ENCODE data around the gene SLC17A7. TPM values are rescaled to one million over a fixed set of nuclear protein-coding genes. Genes with fewer than 3 reads are reported as not detected.

The SLC17A7 gene
- polyA plus RNA-seq, 1 experiment: 0.10 TPM

- POLR2A ChIA-PET: no interaction called here
- H3K36me3 ChIP-seq (ENCODE audit: control insufficient read depth, insufficient read depth, low read length): no peaks in the 10 kb centered on the region
- no peak for TF ChIP-seq CTCF (IDR thresholded peaks at IDR 0.05; ENCODE audit: insufficient read depth, low read depth, low read length)
- CTCF ChIA-PET: interaction anchor here (1.2 kb wide), 1 partner anchor 9 kb away, joined by 3 read pairs; no protein-coding TSS in a partner anchor
- H3K27me3 ChIP-seq (ENCODE audit: control insufficient read depth, insufficient read depth, low read length): peaks cover 69% of the 10 kb centered on the region
- H3K4me3 ChIP-seq (ENCODE audit: low read depth, low read length): no peak overlapping the region
- no peak for DNase-seq (ENCODE audit: low read depth)
These were observed 20.1 kb downstream of the SLC17A7 start for GRCh38 chr19:49421039-49421877.

- POLR2A ChIA-PET: no interaction called here
- TF ChIP-seq CTCF (IDR thresholded peaks at IDR 0.05; ENCODE audit: insufficient read depth, low read depth, low read length): no peak
- no peak for DNase-seq (ENCODE audit: low read depth)
- CTCF ChIA-PET: interaction anchor here (1.2 to 1.4 kb wide), 2 partner anchors 10 to 53 kb away, joined by 3 to 6 read pairs; partner anchors contain the start of gene FLT3LG
- Histone ChIP-seq H3K4me3 (ENCODE audit: low read depth, low read length) (no peak overlapping the region), H3K27me3 (ENCODE audit: control insufficient read depth, insufficient read depth, low read length) (peaks cover 59% of the 10 kb centered on the region), H3K36me3 (ENCODE audit: control insufficient read depth, insufficient read depth, low read length) (no peaks in the 10 kb centered on the region)
These were observed 21.1 kb downstream of the SLC17A7 start for GRCh38 chr19:49420227-49420626.

GRCh38 chr19:49419173-49419572 lies 22.2 kb downstream of the SLC17A7 start:
- ChIA-PET CTCF (interaction anchor here (1.1 to 1.4 kb wide), 2 partner anchors 27 to 55 kb away, joined by 4 to 6 read pairs; partner anchors contain the start of gene FLT3LG), POLR2A (no interaction called here)
- no peak for DNase-seq (ENCODE audit: low read depth)
- Histone ChIP-seq H3K27me3 (ENCODE audit: control insufficient read depth, insufficient read depth, low read length) (peaks cover 54% of the 10 kb centered on the region), H3K36me3 (ENCODE audit: control insufficient read depth, insufficient read depth, low read length) (no peaks in the 10 kb centered on the region), H3K4me3 (ENCODE audit: low read depth, low read length) (no peak overlapping the region)
- no peak for TF ChIP-seq CTCF (IDR thresholded peaks at IDR 0.05; ENCODE audit: insufficient read depth, low read depth, low read length)

GRCh38 chr19:49418511-49418910 lies 22.8 kb downstream of the SLC17A7 start:
- CTCF ChIA-PET: interaction anchor here (1.4 kb wide), 1 partner anchor 55 kb away, joined by 6 read pairs; the partner anchor contains the start of gene FLT3LG
- TF ChIP-seq CTCF (IDR thresholded peaks at IDR 0.05; ENCODE audit: insufficient read depth, low read depth, low read length): no peak
- Histone ChIP-seq H3K27me3 (ENCODE audit: control insufficient read depth, insufficient read depth, low read length) (peaks cover 47% of the 10 kb centered on the region), H3K36me3 (ENCODE audit: control insufficient read depth, insufficient read depth, low read length) (no peaks in the 10 kb centered on the region), H3K4me3 (ENCODE audit: low read depth, low read length) (no peak overlapping the region)
- no peak for DNase-seq (ENCODE audit: low read depth)
- POLR2A ChIA-PET: no interaction called here

- CTCF ChIA-PET: interaction anchor here (2.0 kb wide), 1 partner anchor 8 kb away, joined by 10 read pairs; the partner anchor contains the start of gene GFY
- no peaks in the 10 kb centered on the region for H3K36me3 ChIP-seq (ENCODE audit: control insufficient read depth, insufficient read depth, low read length)
- POLR2A ChIA-PET: no interaction called here
These were observed 24.2 kb downstream of the SLC17A7 start for GRCh38 chr19:49417088-49417487.

More at GRCh38 chr19:49417088-49417487, 24.2 kb downstream of the SLC17A7 start:
- H3K4me3 ChIP-seq (ENCODE audit: low read depth, low read length): no peak overlapping the region
- no peak for DNase-seq (ENCODE audit: low read depth)
- peaks cover 33% of the 10 kb centered on the region for H3K27me3 ChIP-seq (ENCODE audit: control insufficient read depth, insufficient read depth, low read length)
- TF ChIP-seq CTCF (IDR thresholded peaks at IDR 0.05; ENCODE audit: insufficient read depth, low read depth, low read length): no peak

All from BJ (cell line).